Activated CD8-positive, alpha-beta memory T cell treated with anti-CD3 and anti-CD28 coated beads for 24 hours (primary cell): ENCODE measurements around the gene PRKCB.
"Not testable (repeated sequence)": the region's sequence is repeated elsewhere in the genome, so short reads cannot be mapped to it uniquely, and the experiment has no call there.

ENCODE experiments used
- DNase-seq: peaks from one replicate; pipeline ENCODE4 v3.0.0-alpha.2; 2020

The PRKCB gene

DNA sequence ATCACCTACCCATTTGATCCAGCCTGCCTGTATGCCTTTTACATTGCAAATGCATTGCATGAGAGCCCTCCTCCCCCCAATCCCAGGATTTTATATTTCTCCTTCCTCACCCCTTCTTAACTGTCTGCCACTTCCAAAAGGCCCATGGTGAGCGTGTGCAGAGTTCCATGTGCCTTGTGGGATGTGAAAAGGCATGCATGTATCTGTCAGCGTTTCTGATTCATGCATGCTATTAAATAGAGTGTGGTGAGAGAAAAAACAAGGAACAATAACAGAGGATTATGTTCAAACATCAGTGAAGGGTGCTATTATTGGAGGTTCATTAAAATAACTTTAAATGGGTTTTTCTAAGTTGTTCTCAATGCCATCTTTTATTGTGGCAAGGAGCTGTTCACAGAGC is 359.4 kb downstream of the PRKCB start:
- DNase-seq: no peak

DNA sequence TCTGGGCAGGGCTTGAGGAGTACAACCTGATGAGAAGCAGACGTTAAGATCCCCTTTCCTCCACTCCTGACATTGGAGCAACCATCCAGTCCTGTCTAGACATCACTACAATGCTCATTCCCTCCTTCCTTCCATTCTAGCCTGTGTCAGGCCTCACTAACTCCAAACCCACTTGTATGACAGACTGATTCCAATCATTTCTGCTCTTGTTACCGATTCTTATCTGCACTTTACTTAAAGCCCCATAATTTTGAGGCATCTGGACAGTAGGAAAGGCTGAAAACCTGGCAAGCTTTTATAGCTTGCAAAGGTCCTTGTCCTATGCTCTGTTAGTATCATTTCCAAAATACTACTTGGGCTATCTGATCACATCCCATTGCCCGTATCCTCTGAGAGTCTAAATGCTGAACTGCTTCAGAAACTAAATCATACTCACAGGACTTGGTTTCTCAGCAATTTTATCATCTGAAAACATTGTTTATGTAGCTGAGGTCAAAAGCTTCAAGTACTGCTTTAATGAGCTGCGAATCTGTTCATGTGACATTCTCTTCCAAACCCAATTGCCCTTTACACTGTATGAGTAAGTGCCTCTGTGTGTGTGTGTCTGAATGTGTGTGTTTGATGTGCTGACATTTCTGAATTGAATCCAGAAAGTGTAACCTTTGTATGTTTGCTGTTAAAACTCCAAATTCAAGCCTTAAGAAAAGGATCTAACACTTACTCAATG is 363.2 kb downstream of the PRKCB start:
- DNase-seq: no peak

DNA sequence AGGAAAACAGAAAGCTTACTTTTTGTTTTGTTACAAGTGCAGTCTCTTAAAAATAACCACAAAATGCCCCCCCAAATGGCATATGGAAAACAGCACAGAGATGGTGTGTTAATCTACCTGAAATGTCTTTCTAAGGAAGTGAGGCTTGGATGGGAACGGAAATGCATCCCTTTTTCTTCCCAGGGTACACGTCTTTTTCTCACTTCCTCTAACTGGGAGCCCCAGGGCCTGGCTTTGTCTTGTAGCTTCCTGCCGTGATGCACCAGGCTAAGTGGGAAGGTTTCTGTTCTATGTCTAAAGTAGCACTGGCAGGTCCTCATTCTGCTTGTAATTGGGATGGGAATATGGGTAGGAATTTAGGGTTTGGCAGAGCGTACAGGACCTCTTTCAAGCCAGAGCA is 367.9 kb downstream of the PRKCB start:
- no peak for DNase-seq

DNA sequence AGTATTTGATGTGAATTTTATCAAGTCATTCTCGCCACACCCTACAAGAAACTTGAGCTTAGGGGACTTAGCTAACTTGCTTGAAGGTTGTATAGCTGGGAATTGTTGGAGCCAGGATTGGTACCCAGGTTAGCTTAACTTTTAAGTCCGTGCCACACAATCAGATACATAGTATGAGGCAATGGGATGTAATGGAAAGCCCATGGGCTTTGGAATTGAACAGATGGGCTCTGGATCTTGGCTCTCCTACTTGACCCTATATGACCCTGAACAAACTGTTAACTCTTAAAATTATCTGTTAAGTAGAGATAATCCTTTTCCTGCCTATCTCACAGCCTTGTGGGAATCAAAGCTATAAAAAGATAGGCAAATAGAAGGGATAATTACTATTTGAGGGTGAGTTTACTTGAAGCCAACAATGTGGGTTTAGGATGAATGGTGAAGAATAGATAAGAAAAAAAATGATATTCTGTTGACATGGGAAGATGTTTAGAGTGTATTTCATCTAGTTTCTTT is 368.4 kb downstream of the PRKCB start:
- no peak for DNase-seq

DNA sequence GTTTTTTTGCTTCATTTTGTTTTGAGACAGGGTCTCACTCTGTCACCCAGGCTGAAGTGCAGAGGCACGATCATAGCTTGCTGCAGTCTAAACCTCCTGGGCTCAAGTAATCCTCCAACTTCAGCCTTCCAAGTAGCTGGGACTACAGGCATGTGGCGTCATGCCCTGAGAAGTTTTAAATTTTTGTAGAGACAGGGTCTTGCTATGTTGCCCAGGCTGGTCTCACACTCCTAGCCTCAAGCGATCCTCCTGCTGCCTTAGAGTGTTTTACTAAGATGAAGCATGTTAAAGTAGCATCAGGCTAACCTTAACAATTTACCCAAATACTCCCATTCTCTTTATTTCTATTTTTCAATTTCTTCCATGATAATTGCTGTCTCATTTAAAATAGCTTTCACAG is 371.1 kb downstream of the PRKCB start:
- DNase-seq: no peak

DNA sequence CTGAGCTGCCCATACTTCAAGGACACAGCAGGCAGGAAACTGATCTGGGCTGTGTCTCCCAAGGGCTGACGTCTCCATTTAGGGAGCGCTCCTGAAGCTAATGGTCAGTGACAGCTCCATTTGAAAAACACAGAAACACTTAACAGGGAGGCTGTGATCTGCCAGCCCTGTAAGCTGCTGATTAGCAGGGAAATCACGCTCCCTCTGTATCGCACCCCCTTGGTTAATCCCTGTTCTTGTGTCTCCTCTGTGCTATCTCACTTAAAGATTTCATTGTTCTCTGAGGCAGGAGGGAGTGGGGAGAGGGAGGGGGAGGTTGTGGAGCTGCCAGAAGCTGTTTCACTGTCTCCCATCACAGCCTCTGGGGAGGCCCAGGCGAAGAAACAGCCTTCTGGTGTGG is 372.9 kb downstream of the PRKCB start:
- no peak for DNase-seq

DNA sequence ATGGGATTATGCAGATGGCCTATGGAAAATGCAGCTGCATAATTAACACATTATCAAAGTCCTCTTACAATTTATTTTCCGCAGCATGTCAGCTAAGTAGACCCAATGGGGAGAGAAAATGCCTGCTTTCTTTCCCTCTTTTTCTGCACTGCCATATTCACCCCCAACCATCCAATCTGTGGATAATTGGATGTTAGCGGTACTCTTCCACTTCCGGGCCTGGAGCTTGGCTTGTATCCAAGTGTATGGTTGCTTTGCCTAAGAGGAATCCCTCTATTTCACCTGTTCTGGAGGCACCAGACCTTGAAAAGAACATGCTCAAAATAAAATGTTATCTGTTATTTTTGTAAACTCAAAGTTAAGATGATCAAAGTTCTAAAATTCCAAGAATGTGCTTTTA is 379.2 kb downstream of the PRKCB start:
- DNase-seq: no peak

DNA sequence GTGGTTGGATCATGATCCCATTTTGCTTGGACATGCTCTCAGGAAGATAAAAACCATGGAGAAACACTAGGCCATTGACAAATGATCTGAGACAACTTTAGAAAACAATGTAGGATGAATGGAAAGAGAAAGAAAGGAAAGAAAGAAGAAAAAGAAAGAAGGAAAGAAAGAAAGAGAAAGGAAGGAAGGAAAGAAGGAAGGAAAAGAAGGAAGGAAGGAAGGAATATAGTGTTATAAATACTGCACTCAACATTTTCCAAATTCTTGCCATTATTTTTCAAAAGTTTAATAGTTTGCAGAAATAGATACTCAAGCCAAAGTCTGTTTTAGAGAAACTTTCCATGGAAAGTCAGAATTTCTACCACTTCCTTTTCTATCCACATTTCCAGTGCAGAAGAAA is 381.2 kb downstream of the PRKCB start:
- no peak for DNase-seq

DNA sequence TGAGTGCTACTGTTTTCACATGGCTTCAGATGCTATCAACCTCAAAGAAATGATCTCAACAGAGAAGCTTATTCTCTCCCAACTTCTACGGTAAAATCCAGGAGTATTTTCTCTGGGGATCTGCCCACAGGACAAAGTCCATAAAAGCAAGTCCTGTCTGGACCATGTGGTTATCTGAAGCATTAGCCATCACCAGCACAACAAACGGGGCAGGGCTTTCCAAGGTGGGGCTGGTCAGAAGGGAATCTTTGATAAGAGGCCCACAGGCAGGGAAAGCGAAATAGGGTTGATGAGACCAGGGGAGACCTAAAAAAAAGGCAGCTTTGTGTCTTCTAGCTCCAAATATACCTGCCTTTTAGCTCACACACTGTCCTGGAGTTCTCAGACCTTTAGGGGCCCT is 381.7 kb downstream of the PRKCB start:
- no peak for DNase-seq

DNA sequence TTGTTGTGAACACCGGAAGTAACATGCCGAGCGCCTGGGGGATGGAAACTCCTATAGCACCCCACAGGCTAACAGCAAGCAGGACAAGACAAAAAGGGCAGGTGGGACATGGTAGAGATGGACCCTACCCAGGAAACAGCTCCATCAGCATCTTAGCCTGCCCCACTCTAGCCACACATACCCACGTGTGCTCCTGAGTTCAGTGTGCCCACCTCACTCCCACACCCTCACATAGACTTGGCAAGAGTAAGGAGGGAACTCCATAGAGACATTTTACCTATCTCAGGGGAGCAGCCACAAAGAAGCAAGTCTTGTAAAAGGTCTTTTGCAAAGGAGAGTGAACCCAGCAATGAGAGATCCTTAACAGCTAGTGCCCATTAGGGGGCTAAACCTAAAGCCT is 382.5 kb downstream of the PRKCB start:
- no peak for DNase-seq

DNA sequence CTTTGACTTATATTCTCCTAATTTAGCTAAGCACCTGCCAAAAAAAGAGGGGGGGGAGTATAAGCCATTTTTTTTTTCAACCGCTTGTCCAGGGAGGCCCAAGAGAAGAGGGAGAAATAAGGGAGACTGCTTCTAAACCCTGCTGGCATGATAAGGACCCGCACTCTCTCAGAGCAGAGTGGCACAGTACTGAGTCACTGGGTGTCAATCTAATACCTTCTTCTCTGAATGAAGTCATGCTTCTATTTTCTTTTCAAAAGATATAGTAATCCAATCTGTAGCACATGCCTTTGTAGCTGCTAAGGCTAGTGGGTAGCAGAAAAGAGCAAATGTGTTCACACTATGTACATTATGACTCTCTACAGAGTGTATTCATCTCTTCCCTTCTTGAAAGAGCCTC is 385.4 kb downstream of the PRKCB start:
- DNase-seq: no peak

DNA sequence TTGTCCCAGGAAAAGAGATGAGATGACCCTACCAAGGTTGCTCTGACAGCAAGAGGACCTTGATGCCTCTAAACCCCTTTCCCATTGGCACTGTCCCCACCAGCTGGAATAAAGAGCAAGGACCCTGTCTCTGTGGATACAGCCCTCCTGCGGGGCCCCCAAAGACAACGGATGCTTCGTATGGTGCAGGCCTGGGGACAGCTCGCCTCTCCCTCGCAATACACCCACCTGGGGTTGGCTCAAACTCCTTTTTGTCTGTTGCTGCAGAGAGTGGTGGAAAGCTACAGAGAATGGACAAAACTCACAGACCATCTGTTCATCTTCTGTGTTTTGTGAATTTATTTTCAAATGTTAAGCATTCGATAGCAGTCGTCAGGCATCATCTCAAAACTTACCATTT is 392.7 kb downstream of the PRKCB start:
- DNase-seq: no peak

DNA sequence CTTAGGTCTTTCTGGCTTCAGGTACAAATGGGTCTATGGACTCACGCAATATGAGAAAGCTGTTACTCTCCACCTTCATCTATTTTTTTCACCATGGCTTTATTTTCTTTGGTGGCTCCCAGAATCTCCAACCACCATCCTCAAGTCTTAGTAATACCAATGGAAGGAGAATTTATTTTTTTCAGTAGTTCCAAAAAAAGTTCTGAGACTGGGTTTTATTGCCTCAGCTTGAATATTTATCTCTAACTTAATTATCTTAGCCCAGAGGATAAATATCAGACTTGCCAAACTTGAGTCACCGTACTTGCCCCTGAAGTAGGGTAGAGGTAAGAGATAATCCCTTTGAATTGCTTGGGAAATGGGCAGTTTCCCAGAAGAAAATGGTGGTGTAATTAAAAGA is 397.2 kb downstream of the PRKCB start:
- no peak for DNase-seq

DNA sequence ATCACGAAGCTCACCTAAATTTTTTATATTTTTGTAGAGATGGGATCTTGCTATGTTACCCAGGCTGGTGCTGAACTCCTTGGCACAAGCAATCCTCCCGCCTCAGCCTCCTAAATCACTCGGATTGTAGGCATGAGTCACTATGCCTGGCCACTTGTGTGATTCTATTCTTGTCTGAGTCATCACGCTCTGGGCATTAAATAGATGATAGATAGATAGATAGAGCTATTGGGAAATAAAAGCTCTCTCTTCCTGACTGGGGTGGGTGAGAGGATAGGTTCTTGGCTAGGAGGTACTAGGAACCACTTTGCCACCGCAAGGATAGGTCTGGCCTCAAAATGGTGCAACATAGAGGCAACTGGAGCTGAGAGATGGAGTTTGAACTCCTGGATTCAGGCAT is 399.0 kb downstream of the PRKCB start:
- DNase-seq: no peak

DNA sequence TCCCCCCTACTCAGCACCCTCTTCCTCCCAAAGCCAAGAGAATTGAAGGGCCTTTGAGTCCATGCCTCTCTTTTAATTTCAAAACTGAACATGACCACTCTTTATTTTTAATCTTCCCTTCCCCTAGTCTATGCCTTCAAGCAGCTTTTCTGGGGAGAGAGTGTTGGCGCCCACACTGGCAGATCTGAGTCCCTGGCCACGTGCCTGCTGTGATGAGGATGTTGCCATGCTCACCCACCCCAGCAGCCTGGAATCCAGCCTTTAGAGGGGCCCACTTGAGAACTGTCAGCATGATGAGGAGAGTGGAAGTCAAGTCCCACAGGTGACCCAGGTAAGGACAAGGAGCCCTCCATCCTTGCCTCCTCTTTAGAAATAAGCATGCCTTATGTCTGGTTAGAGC is 400.0 kb downstream of the PRKCB start:
- DNase-seq: no peak

DNA sequence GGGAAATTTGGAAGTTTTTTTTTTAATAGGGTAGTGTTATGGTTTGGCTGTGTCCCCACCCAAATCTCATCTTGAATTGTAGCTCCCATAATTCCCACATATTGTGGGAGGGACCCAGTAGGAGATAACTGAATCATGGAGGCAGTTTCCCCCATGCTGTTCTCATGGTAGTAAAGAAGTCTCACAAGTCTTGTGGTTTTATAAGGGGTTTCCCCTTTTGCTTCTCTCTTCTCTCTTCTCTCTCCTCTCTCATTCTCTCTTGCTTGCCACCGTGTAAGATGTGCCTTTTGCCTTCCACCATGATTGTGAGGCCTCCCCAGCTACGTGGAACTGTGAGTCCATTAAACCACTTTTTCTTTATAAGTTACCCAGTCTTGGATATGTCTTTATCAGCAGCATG is 403.1 kb downstream of the PRKCB start:
- DNase-seq: not testable (repeated sequence)

DNA sequence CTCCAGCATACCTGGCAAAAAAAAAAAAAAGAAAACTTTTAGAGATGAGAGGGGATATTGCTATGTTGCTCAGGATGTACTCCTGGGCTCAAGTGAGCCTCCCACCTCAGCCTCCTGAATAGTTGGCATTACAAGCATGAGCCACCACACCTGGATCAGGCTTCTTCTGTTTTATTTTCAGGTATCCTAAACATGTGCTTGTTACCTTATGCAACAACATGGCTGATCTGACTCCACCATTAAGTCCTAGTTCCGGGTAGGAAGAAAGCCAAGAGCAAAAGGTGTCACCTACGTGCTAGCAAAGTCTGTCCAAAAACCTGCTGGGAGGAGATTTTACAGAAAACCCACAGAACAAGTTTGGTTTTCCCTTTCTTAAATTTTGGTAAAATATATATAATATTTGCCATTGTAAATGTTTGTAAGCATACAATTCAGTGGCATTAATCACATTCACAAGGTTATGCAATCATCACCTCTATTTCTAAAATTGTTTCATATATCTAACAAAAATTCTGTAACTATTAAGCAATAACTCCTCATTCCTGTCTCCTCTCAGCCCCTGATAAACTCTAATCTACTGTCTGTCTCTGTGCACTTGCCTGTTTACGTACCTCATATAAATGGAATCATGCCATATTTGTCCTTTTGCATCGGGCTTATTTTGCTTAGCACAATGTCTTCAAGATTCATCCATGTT is 411.3 kb downstream of the PRKCB start:
- no peak for DNase-seq

DNA sequence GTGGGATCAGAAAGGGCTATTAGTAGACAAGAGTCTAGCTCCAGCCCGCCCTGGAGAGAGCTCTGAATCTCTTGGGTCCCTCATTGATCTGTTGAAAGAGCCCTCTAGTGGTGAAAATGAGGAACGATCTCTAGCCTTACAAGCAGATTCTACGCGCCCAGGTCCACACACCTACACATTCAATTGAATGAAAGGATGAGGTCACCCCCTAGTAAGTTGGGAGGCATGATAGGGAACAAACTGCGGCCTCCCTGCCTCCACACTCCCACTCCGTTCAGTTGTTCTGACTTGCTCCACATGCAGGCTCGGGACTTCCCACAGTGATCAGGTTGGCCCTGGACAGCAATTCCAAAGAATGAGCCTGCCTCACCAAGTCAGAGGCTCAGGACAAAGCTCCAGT is 417.4 kb downstream of the PRKCB start:
- DNase-seq: peak; percentile 64

DNA sequence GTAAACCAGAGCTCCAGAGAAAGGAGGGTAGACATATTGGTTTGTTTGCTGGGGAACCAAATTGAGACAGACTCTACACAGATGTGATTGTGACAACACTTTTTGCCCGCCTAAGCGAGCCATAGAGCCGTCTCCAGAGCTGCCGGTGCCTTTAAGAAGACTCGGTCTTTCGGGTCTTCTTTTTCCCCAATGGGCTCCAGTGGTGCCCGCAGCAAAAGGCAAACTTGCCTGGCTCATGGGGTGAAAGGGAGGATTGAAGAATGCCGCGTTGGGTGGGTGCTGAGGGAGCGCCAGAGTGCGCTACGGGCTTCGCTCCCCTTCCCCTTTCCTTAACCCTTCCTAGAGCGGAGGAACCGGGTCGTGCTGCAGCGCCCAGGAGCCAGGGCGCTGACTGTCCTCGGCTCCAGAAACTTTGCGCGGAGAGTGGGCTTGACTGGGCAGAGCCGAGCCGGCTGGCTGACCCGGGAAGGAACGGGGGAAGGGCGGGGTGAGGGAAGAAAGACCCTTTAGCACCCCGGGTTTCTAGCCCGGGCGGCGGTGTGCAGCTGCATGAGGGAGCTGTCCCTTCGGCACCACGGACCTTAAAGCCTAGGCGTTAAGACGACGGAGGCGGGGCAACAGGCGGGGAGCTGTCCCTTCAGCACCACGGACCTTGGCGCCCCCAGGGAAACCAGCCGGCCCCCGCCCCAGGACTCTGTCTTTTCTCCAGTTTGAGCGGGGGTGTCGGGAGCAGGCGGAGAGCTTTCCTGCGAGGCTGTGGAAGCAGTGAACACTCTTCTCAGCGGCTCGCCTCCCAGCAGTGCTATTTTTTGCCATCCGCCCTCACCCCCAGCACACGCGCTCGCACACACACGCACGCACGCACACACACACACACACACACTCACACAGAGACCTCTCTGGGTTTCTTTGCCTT is 419.9 kb downstream of the PRKCB start, which contains the start of gene CACNG3:
CACNG3 (plus strand) TSS at position 880 of the 916 bp plus-strand sequence. CDS start 420 bp downstream, outside the sequence.
- DNase-seq: peak; percentile 73

DNA sequence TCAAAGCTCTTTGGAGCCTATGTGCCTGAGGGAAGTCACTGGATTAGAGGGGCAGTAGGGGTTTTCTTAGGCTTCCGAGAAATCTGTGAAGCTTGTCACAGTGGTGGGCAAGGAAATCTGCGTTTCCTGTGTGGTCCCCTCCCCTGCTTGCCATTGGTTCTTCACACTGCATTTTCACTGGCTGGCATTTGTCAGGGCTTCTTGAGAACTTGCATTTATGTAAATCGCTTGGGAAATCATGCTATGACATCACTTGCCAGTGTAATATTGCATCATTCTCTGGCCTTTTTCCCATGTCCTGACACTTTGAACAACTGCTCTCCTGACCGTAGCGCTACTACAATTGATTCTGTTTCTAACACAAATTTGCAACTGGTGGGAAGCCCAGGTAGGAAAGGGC is 422.2 kb downstream of the PRKCB start:
- no peak for DNase-seq

DNA sequence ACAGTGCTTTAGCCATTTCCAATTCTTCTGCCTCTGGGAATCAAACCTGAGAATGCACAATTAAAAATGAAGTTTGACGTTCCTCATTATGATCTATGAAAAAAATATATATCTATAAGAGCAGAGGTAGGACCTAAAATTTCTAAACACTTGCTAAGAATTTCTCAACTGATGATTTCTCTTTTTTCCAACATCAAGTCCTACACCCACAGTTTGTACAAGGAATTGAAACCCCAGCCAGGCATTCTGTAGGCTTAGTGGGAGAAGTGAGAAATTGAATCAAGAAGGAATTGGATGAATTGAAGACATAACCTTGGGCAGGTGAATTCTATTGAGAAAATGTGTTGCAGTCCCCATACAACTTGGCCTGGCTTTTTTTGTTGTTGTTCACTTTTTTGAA is 423.0 kb downstream of the PRKCB start:
- DNase-seq: no peak

DNA sequence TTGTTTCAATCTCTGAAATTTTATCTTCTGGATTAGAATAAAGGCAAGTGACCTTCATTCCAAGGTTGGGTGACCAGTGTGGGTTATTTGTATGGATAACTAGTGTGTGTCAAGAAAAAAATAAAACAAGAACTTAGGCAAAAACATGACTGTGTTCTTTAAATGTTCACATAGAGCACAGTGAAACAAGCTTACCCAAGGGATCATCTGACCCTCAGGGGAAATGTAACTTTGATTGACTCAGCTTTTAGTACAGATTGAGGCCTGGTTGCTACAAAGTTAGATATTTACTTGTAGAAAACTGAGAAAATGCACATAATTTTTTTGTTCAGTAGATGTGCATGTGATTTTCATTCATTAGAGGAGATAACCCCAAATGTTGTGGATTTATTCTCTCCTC is 427.0 kb downstream of the PRKCB start:
- no peak for DNase-seq
